Skin epidermis (tissue), 12 donors: ENCODE data around the gene KCND3.

Source experiments
- H3K27ac ChIP-seq, 21 experiments: fragments of 200-600 bp; sonication (generic) in 11 of 21; one replicate each; pipeline ENCODE4 v1.5.0; 2020; ENCODE audit warnings: mild to moderate bottlenecking in 3 of 21, inconsistent platforms in 2 of 21, moderate library complexity in 2 of 21
- H3K4me3 ChIP-seq, 7 experiments: fragments of 200-600 bp; sonication (generic) in 2 of 7; one replicate each; pipeline ENCODE4 v1.5.0; 2020; ENCODE audit warnings: inconsistent platforms in 2 of 7, mild to moderate bottlenecking in 2 of 7, moderate library complexity in 1 of 7

Gene KCND3

DNA sequence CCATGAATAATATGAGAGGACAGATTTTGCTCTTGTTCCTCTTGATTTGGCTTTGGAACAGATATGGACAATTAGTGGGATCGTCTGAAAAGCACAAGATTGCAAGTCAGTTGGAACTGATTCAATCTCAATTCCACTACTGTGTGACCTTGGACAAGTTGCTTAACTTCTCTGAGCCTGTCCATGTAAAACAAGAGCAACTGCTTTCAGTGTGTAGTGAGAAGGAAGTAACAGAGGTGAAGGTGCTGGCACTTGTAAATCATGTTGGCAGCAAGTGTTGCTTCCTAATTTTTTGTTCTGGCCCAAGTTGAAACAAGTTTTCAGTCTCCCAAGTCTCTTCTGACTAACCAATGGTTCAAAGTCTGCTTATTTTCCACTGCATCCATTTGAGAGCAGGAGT lies 265.6 kb downstream of the KCND3 start:
- Histone ChIP-seq H3K4me3 (no peak overlapping the region), H3K27ac (peak overlapping the region in 3 of 21 experiments; percentile 8 to 42 (median 16))

DNA sequence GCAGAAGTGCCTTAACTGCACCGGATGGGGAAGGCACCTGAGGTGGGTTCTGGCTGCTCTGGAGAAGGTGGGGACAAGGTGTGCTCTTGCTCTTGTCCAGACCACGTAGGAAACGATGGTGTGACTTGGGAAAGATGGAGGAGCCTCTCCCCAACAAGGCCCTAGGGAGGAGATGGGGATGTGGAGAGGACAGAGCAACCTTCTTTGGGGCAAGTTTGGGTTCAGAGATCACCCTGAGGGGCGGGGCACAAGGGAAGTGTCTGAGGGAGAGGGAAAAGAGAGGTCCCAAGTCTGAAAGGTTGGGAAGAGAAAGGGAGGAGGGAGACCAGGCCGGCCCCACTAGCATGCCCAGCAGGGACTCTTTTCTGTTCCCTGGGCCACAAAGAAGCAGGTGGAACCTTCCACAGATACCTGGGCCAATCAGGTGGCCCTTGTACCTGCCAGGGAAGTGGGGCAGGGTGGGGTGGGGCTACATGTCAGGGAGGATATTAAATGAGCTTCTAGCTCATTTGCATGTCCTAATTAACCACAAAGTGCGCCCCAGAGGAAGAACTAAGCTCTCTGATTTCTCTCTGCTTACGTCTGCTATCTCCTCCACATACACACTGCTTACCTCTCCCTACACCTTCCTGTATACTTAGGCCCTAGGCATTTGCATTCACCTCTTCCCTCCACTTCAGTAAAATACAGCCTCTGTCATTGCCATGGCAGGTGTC lies 266.2 kb downstream of the KCND3 start:
- H3K4me3 ChIP-seq, result no peak overlapping the region

DNA sequence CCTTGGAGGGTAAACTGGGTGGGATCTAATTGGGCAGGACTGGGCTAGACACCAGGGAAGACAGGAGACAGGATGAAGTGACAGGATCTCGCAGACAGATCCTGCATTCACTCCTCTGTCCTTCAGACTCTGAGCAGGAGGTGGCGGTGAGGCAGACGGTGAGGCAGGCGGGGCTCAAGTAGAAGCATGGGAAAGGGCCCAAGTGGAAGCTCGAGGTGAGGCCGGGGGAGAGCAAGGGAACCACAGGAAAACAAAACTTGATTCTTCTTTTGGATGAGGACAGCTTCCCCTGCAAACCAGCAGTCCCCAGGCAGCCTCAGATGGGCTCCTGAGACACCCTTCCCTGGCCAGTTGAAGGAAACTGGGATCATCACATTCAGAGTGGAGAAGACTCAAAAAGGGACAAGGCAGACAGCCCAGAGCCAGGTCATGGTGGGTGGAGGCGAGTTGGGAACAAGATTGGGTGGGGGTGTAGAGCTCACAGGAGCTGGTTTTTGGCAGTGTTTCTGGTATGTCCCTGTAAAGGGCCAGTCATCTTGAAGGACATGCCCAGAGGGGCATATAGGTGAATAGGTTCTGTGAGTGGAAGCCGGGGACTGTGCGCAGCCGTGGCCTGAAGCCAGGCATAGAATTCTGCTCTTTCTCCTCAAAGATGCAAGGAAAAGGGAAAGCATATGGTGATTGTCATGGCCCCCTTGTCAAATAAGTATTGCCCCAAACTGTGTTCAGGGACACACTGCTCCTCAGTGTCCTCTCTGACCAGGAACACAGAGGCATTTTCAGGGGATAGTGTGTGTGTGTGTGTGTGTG lies 268.3 kb downstream of the KCND3 start:
- no peak overlapping the region for H3K4me3 ChIP-seq
- peak overlapping the region in 15 of 21 experiments; percentile 11 to 73 (median 60) for H3K27ac ChIP-seq

More for the DNA sequence above, 266.2 kb downstream of the KCND3 start:
- peak overlapping the region in 3 of 21 experiments; percentile 4 to 42 (median 17) for H3K27ac ChIP-seq
